H9 (cell line): ENCODE data around the gene TMEM135. TPM values are rescaled to one million over a fixed set of nuclear protein-coding genes. Genes with fewer than 3 reads are reported as not detected.

Experiments used
- DNase-seq: peaks from one replicate; pipeline ENCODE4 v3.0.0-alpha.2; 2017
- H2AFZ ChIP-seq: one replicate; pipeline ENCODE4 v1.6.1; 2013; ENCODE audit warnings: mild to moderate bottlenecking, low read length, control low read depth, moderate library complexity
- H2AK5ac ChIP-seq: 2 replicates; pipeline ENCODE4 v1.6.1; 2013; ENCODE audit warnings: low read length, control low read depth, mixed read lengths; ENCODE audit not compliant: insufficient read length
- H2BK120ac ChIP-seq: one replicate; pipeline ENCODE4 v1.6.1; 2013; ENCODE audit warnings: low read depth, mild to moderate bottlenecking, low read length, control low read depth, inconsistent platforms; ENCODE audit not compliant: poor library complexity, severe bottlenecking
- H2BK12ac ChIP-seq: 2 replicates; pipeline ENCODE4 v1.6.1; 2013; ENCODE audit warnings: low read length, control low read depth, mixed read lengths, low read depth; ENCODE audit not compliant: insufficient read length
- H2BK15ac ChIP-seq: 2 replicates; pipeline ENCODE4 v1.6.1; 2013; ENCODE audit warnings: low read depth, low read length, control low read depth
- H2BK20ac ChIP-seq: one replicate; pipeline ENCODE4 v1.6.1; 2013; ENCODE audit warnings: low read depth, mild to moderate bottlenecking, low read length, control low read depth, inconsistent platforms; ENCODE audit not compliant: poor library complexity, severe bottlenecking
- H2BK5ac ChIP-seq: 2 replicates; pipeline ENCODE4 v1.6.1; 2013; ENCODE audit warnings: low read length, control low read depth, mixed read lengths; ENCODE audit not compliant: insufficient read length
- H3K14ac ChIP-seq: 2 replicates; pipeline ENCODE4 v1.6.1; 2013; ENCODE audit warnings: low read length, control low read depth; ENCODE audit not compliant: insufficient read depth
- H3K18ac ChIP-seq: 2 replicates; pipeline ENCODE4 v1.6.1; 2013; ENCODE audit warnings: low read depth, mild to moderate bottlenecking, mixed read lengths, low read length, control low read depth; ENCODE audit not compliant: insufficient read length
- H3K23ac ChIP-seq: 2 replicates; pipeline ENCODE4 v1.6.1; 2013; ENCODE audit warnings: low read length, control low read depth, mixed read lengths, low read depth; ENCODE audit not compliant: insufficient read length
- H3K23me2 ChIP-seq: 2 replicates; pipeline ENCODE4 v1.6.1; 2013; ENCODE audit warnings: low read depth, mild to moderate bottlenecking, mixed read lengths, low read length, control low read depth; ENCODE audit not compliant: insufficient read length, poor library complexity, severe bottlenecking
- H3K27ac ChIP-seq: 2 replicates; pipeline ENCODE4 v1.5.1; 2013; ENCODE audit warnings: low read length, control low read depth, mixed read lengths, low read depth; ENCODE audit not compliant: insufficient read length
- H3K27me3 ChIP-seq: 2 replicates; pipeline ENCODE4 v1.6.1; 2013; ENCODE audit warnings: low read length, control low read depth, inconsistent platforms; ENCODE audit not compliant: insufficient read depth
- H3K4ac ChIP-seq: 2 replicates; pipeline ENCODE4 v1.6.1; 2013; ENCODE audit warnings: low read depth, mild to moderate bottlenecking, control low read depth, inconsistent platforms, low read length, moderate library complexity
- H3K4me1 ChIP-seq: 2 replicates; pipeline ENCODE4 v1.6.1; 2013; ENCODE audit warnings: low read length, control low read depth, inconsistent platforms; ENCODE audit not compliant: insufficient read depth
- H3K4me2 ChIP-seq: 2 replicates; pipeline ENCODE4 v1.6.1; 2013; ENCODE audit warnings: low read length, control low read depth, mixed read lengths; ENCODE audit not compliant: insufficient read length, insufficient read depth
- H3K56ac ChIP-seq: 2 replicates; pipeline ENCODE4 v1.6.1; 2013; ENCODE audit warnings: low read depth, mild to moderate bottlenecking, mixed read lengths, low read length, control low read depth; ENCODE audit not compliant: insufficient read length
- H3K79me1 ChIP-seq: 2 replicates; pipeline ENCODE4 v1.6.1; 2013; ENCODE audit warnings: low read depth, mild to moderate bottlenecking, moderate library complexity, low read length, control low read depth, inconsistent platforms; ENCODE audit not compliant: insufficient read depth, poor library complexity, severe bottlenecking
- H3K79me2 ChIP-seq: 2 replicates; pipeline ENCODE4 v1.6.1; 2013; ENCODE audit warnings: low read length, control low read depth, inconsistent platforms; ENCODE audit not compliant: insufficient read depth
- H3K9ac ChIP-seq: 2 replicates; pipeline ENCODE4 v1.6.1; 2013; ENCODE audit warnings: low read length, control low read depth, mixed read lengths; ENCODE audit not compliant: insufficient read length; ENCODE audit errors: extremely low read depth
- H3K9me3 ChIP-seq: one replicate; pipeline ENCODE4 v1.6.1; 2013; ENCODE audit warnings: low read depth, low read length, inconsistent platforms; ENCODE audit not compliant: control insufficient read depth
- H3T11ph ChIP-seq: one replicate; pipeline ENCODE4 v1.6.1; 2013; ENCODE audit warnings: mild to moderate bottlenecking, low read length, control low read depth, inconsistent platforms
- H4K20me1 ChIP-seq: one replicate; pipeline ENCODE4 v1.6.1; 2013; ENCODE audit not compliant: control insufficient read depth, insufficient read length, insufficient read depth
- H4K5ac ChIP-seq: 2 replicates; pipeline ENCODE4 v1.6.1; 2013; ENCODE audit warnings: low read depth, mild to moderate bottlenecking, mixed read lengths, low read length, control low read depth; ENCODE audit not compliant: insufficient read length
- H4K8ac ChIP-seq: replicated peaks from 2 replicates; pipeline ENCODE4 v1.6.1; 2013; ENCODE audit warnings: low read length, control low read depth, mixed read lengths, low read depth; ENCODE audit not compliant: insufficient read length
- H4K91ac ChIP-seq: 2 replicates; pipeline ENCODE4 v1.6.1; 2013; ENCODE audit warnings: low read depth, mild to moderate bottlenecking, moderate library complexity, mixed read lengths, low read length, control low read depth; ENCODE audit not compliant: insufficient read length
- H3K27ac Mint-ChIP-seq, 3 experiments: 2 replicates in 2 of 3; 3 replicates in 1 of 3; pipeline ENCODE4 v1.8.0; 2020 to 2021; ENCODE audit warnings: mixed read lengths in 3 of 3, mild to moderate bottlenecking in 1 of 3, moderate library complexity in 1 of 3
- H3K27me3 Mint-ChIP-seq: 2 replicates; pipeline ENCODE4 v1.8.0; 2021; ENCODE audit warnings: low read depth, mild to moderate bottlenecking, moderate library complexity, mixed read lengths
- H3K36me3 Mint-ChIP-seq, 3 experiments: 2 replicates in 2 of 3; 3 replicates in 1 of 3; pipeline ENCODE4 v1.8.0; 2020 to 2021; ENCODE audit warnings: low read depth in 3 of 3, mixed read lengths in 3 of 3; ENCODE audit not compliant: insufficient read depth in 1 of 3
- H3K4me1 Mint-ChIP-seq, 2 experiments: 2 replicates each; pipeline ENCODE4 v1.8.0; 2020; ENCODE audit warnings: mixed read lengths in 2 of 2
- H3K4me3 Mint-ChIP-seq, 2 experiments: 2 replicates in 1 of 2; 3 replicates in 1 of 2; pipeline ENCODE4 v1.8.0; 2020 to 2021; ENCODE audit warnings: mild to moderate bottlenecking in 2 of 2, mixed read lengths in 2 of 2, moderate library complexity in 1 of 2
- H3K9me3 Mint-ChIP-seq, 2 experiments: 2 replicates in 1 of 2; 3 replicates in 1 of 2; pipeline ENCODE4 v1.8.0; 2020; ENCODE audit warnings: mild to moderate bottlenecking in 2 of 2, mixed read lengths in 2 of 2, moderate library complexity in 1 of 2
- WGBS: extraction: QIAGEN DNeasy Blood & Tissue Kit; methylation state at CpG from one replicate; pipeline ENCODE4 v1.1.7; 2013; ENCODE audit warnings: missing lambda C conversion rate, low lambda C conversion rate, mixed read lengths; ENCODE audit not compliant: insufficient read length; ENCODE audit errors: extremely low coverage; 5-methylcytosine and 5-hydroxymethylcytosine counted together
- total RNA-seq: library from RNA; stranded (reverse); gene quantifications from 2 replicates; pipeline ENCODE4 v1.2.1, GENCODE V29; 2021
- TF ChIP-seq, protein P1 (sequence below): fragments of 200-600 bp; sonication (generic); conservative IDR thresholded peaks from 3 replicates; pipeline ENCODE4 v1.8.0; 2021; ENCODE audit warnings: antibody characterized with exemption, mild to moderate bottlenecking

Gene TMEM135
- total RNA-seq, 1 experiment from 2014 or later = 25.2 TPM

- Histone ChIP-seq H4K91ac (no peak overlapping the region), H3T11ph (no peak overlapping the region), H3K4ac (no peak overlapping the region), H3K9me3 (no peaks in the 10 kb centered on the region), H3K79me2 (no peaks in the 10 kb centered on the region), H3K18ac (no peak overlapping the region), H2BK20ac (no peak overlapping the region), H3K27ac (no peak overlapping the region), H4K8ac (no peak overlapping the region), H3K27me3 (no peaks in the 10 kb centered on the region), H3K4me1 (no peaks in the 10 kb centered on the region), H2BK120ac (no peak overlapping the region), H3K9ac (no peak overlapping the region), H2AK5ac (no peak overlapping the region), H3K56ac (no peak overlapping the region), H3K14ac (no peak overlapping the region), H3K79me1 (no peaks in the 10 kb centered on the region), H2BK15ac (no peak overlapping the region), H2BK5ac (no peak overlapping the region), H2AFZ (no peak overlapping the region), H4K5ac (no peak overlapping the region), H4K20me1 (no peaks in the 10 kb centered on the region), H3K23ac (no peak overlapping the region), H3K4me2 (no peak overlapping the region), H2BK12ac (no peak overlapping the region), H3K23me2 (no peaks in the 10 kb centered on the region)
- Mint-ChIP-seq H3K27me3 (no peaks in the 10 kb centered on the region), H3K4me1 (no peaks in the 10 kb centered on the region), H3K27ac (no peak overlapping the region), H3K9me3 (peaks cover 28 to 35% of the 10 kb centered on the region in 2 experiments; a peak in 4 of 5 replicates), H3K36me3 (peaks cover 3 to 33% (median 9%) of the 10 kb centered on the region in 3 experiments), H3K4me3 (no peak overlapping the region)
- whole genome bisulfite sequencing = no CpG with 5 or more reads among the region's 5 CpGs
- TF ChIP-seq, protein P1, sequence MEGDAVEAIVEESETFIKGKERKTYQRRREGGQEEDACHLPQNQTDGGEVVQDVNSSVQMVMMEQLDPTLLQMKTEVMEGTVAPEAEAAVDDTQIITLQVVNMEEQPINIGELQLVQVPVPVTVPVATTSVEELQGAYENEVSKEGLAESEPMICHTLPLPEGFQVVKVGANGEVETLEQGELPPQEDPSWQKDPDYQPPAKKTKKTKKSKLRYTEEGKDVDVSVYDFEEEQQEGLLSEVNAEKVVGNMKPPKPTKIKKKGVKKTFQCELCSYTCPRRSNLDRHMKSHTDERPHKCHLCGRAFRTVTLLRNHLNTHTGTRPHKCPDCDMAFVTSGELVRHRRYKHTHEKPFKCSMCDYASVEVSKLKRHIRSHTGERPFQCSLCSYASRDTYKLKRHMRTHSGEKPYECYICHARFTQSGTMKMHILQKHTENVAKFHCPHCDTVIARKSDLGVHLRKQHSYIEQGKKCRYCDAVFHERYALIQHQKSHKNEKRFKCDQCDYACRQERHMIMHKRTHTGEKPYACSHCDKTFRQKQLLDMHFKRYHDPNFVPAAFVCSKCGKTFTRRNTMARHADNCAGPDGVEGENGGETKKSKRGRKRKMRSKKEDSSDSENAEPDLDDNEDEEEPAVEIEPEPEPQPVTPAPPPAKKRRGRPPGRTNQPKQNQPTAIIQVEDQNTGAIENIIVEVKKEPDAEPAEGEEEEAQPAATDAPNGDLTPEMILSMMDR = no peak
- no peak for DNase-seq
Observed at GRCh38 chr11:87339416-87339815, 301.7 kb downstream of the TMEM135 start.
